Measurements from ENCODE around the gene KCNIP1. TPM values are rescaled to one million over a fixed set of nuclear protein-coding genes. Genes with fewer than 3 reads are reported as not detected.

The KCNIP1 gene
- polyA plus RNA-seq, 1 donor (not counting 4 experiments of a cell fraction or from before 2014, with no cell fraction given), result not detected

- H3K27ac ChIP-seq (ENCODE audit: control insufficient read depth, insufficient read depth, low read length), result no peak overlapping the region
- FAIRE-seq, result no peak
Observed at GRCh38 chr5:170633235-170634081, 129.6 kb downstream of the KCNIP1 start.

GRCh38 chr5:170634256-170634990 is 130.6 kb downstream of the KCNIP1 start:
- no peak for FAIRE-seq

More at GRCh38 chr5:170633235-170634081, 129.6 kb downstream of the KCNIP1 start:
- Histone ChIP-seq H3K27me3 (ENCODE audit: control insufficient read depth, extremely low read depth, insufficient read depth, low read length) (peaks cover 9% of the 10 kb centered on the region), H3K9me1 (ENCODE audit: control insufficient read depth, extremely low read depth, insufficient read depth, low read length) (no peaks in the 10 kb centered on the region), H3K36me3 (ENCODE audit: control insufficient read depth in 2 of 2, extremely low read depth in 1 of 2, insufficient read depth in 2 of 2, low read length in 2 of 2) (no peaks in the 10 kb centered on the region), H3K4me2 (ENCODE audit: control insufficient read depth, extremely low read depth, insufficient read depth, low read depth, low read length) (peak overlapping the region; percentile 24), H3K9ac (ENCODE audit: control insufficient read depth, extremely low read depth, insufficient read depth, low read length) (no peak overlapping the region), H3K79me2 (ENCODE audit: control insufficient read depth, insufficient read depth, low read length) (no peaks in the 10 kb centered on the region), H3K9me3 (ENCODE audit: control insufficient read depth, low read depth, low read length) (no peaks in the 10 kb centered on the region), H4K20me1 (ENCODE audit: control insufficient read depth, extremely low read depth, insufficient read depth, low read length) (no peaks in the 10 kb centered on the region), H2AFZ (ENCODE audit: control insufficient read depth, low read length) (no peak overlapping the region), H3K4me1 (ENCODE audit: control insufficient read depth, extremely low read depth, insufficient read depth, low read length) (peaks cover 8% of the 10 kb centered on the region), H3K4me3 (ENCODE audit: control insufficient read depth in 2 of 3, extremely low read depth in 1 of 3, insufficient read depth in 2 of 3, low read depth in 1 of 3, low read length in 3 of 3) (no peak overlapping the region)
- dilution Hi-C loops (cut with MboI; ENCODE audit: extremely low pct_ligation_motif_present, low sequenced_read_pairs), result no loop called here
- no peak for DNase-seq (ENCODE audit: low read depth, low spot score)
- no peak for TF ChIP-seq CTCF (optimal IDR thresholded peaks at IDR 0.05 in 1 of 3, IDR thresholded peaks at IDR 0.05 in 1 of 3, conservative IDR thresholded peaks at IDR 0.05 in 1 of 3; ENCODE audit: extremely low read depth in 1 of 3, insufficient read depth in 2 of 3, low read length in 3 of 3)
- no peak for TF ChIP-seq EZH2 (IDR thresholded peaks at IDR 0.05; ENCODE audit: low read length)

More at GRCh38 chr5:170634256-170634990, 130.6 kb downstream of the KCNIP1 start:
- TF ChIP-seq CTCF (optimal IDR thresholded peaks at IDR 0.05 in 1 of 3, IDR thresholded peaks at IDR 0.05 in 1 of 3, conservative IDR thresholded peaks at IDR 0.05 in 1 of 3; ENCODE audit: extremely low read depth in 1 of 3, insufficient read depth in 2 of 3, low read length in 3 of 3), result no peak
- TF ChIP-seq EZH2 (IDR thresholded peaks at IDR 0.05; ENCODE audit: low read length), result no peak
- Histone ChIP-seq H3K4me3 (ENCODE audit: control insufficient read depth in 2 of 3, extremely low read depth in 1 of 3, insufficient read depth in 2 of 3, low read depth in 1 of 3, low read length in 3 of 3) (no peak overlapping the region), H2AFZ (ENCODE audit: control insufficient read depth, low read length) (no peak overlapping the region), H3K4me1 (ENCODE audit: control insufficient read depth, extremely low read depth, insufficient read depth, low read length) (peaks cover 8% of the 10 kb centered on the region), H3K9me1 (ENCODE audit: control insufficient read depth, extremely low read depth, insufficient read depth, low read length) (no peaks in the 10 kb centered on the region), H3K4me2 (ENCODE audit: control insufficient read depth, extremely low read depth, insufficient read depth, low read depth, low read length) (no peak overlapping the region), H3K27me3 (ENCODE audit: control insufficient read depth, extremely low read depth, insufficient read depth, low read length) (peaks cover 9% of the 10 kb centered on the region), H3K9ac (ENCODE audit: control insufficient read depth, extremely low read depth, insufficient read depth, low read length) (no peak overlapping the region), H3K36me3 (ENCODE audit: control insufficient read depth in 2 of 2, extremely low read depth in 1 of 2, insufficient read depth in 2 of 2, low read length in 2 of 2) (no peaks in the 10 kb centered on the region), H4K20me1 (ENCODE audit: control insufficient read depth, extremely low read depth, insufficient read depth, low read length) (no peaks in the 10 kb centered on the region), H3K79me2 (ENCODE audit: control insufficient read depth, insufficient read depth, low read length) (no peaks in the 10 kb centered on the region), H3K27ac (ENCODE audit: control insufficient read depth, insufficient read depth, low read length) (no peak overlapping the region), H3K9me3 (ENCODE audit: control insufficient read depth, low read depth, low read length) (no peaks in the 10 kb centered on the region)
- no peak for DNase-seq (ENCODE audit: low read depth, low spot score)
- dilution Hi-C loops (cut with MboI; ENCODE audit: extremely low pct_ligation_motif_present, low sequenced_read_pairs), result no loop called here

All from keratinocyte (primary cell).